GM10248 (cell line): ENCODE results near the gene ZFPL1.

Experiments
- CTCF ChIA-PET: fragments of 300-600 bp; sonication (Branson Sonifier 250); formaldehyde crosslinking; extraction: SDS; loops from one replicate; lab custom pipeline; 2021; ENCODE audit warnings: antibody characterized with exemption; lab: Yijun Ruan, JAX
- POLR2A ChIA-PET: fragments of 350-650 bp; sonication (Branson Sonifier 250); formaldehyde crosslinking; extraction: SDS; loops from one replicate; lab custom pipeline; 2020; ENCODE audit warnings: antibody characterized with exemption; lab: Yijun Ruan, JAX
- DNase-seq: peaks from one replicate; pipeline ENCODE4 v3.0.0; 2012; ENCODE audit errors: extremely low spot score
- CTCF ChIP-seq: IDR thresholded peaks from 2 replicates; pipeline ENCODE4 v1.5.1; 2012; ENCODE audit warnings: mild to moderate bottlenecking, low read depth; ENCODE audit errors: extremely low read depth, missing control alignments, control extremely low read depth

ZFPL1 gene

DNA sequence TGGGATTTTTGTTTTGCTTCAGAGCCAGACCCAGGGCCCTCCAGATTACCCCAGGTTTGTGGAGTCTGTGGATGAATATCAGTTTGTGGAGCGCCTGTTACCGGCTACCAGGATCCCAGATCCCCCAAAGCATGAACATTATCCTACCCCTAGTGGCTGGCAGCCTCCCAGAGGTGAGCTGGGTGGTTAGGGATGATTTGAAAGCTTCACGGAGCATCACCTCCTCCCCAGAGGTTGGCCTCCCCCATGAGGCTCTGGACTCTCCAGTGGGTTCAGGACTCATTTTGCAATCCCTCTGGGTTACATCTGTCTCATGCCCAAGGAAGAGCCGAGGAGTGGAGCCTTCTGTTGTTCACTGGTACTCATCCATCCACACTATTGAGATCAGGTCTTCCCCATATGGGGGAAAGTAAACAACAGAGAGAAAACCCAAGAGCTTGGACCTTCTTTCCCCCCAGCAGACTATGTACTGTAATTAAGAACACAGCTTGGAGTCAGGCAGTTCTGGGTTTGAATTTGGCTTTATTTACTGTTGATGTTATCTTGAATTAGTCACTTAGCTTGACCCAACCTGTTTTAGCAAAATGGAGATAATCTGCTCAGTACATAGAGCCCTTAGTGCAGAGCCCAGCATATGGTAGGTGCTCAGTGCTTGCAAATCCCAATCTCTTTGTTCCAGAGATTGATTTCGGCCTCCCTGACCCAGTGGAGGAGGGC, 40.6 kb downstream of the ZFPL1 start:
- no peak for DNase-seq
- ChIA-PET CTCF (interaction anchor here (0.7 to 2.0 kb wide), 5 partner anchors 11 to 112 kb away, joined by 3 to 9 read pairs (median 5); partner anchors contain the start of genes CAPN1 and TM7SF2), POLR2A (no interaction called here)
- TF ChIP-seq CTCF, result no peak

DNA sequence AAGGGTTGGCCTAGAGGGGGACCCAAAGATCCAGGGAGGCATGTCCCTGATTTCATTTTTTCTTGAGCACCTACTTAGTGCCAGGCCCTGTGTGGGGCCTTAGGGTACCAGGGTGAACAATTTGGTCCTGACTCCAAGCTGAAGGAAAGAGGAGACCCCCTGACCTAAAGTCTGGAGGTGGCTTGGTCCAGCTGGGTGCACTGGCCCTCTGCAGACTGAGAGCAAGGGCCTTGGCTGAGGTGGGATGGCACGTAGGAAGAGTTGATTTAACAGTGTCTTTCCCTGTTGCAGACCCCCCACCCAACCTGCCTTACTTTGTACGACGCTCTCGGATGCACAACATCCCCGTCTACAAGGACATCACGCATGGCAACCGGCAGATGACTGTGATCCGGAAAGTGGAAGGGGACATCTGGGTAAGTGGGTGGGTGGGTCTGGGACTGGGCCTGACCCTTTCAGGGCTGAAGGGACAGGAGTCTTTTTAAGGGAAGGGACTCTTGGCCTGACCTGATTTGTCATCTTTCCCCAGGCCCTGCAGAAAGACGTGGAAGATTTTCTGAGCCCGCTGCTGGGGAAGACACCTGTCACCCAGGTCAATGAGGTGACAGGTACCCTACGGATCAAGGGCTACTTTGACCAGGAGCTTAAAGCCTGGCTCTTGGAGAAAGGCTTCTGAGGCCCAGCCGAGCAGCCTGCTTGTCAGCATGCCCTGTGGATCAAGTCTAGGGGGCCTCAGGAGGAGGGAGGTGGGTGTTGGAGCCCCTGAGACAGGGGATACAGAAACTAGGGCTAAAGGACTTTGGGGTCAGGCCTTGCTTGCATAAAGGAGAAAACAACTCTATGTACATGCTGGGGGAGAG, 41.4 kb downstream of the ZFPL1 start:
- no peak for DNase-seq
- ChIA-PET CTCF (interaction anchor here (0.7 to 2.0 kb wide), 5 partner anchors 9 to 113 kb away, joined by 3 to 9 read pairs (median 5); partner anchors contain the start of genes CAPN1, TM7SF2 and ZNHIT2), POLR2A (interaction anchor here (1.0 kb wide), 1 partner anchor 9 kb away, joined by 3 read pairs; no protein-coding TSS in a partner anchor)
- no peak for TF ChIP-seq CTCF

DNA sequence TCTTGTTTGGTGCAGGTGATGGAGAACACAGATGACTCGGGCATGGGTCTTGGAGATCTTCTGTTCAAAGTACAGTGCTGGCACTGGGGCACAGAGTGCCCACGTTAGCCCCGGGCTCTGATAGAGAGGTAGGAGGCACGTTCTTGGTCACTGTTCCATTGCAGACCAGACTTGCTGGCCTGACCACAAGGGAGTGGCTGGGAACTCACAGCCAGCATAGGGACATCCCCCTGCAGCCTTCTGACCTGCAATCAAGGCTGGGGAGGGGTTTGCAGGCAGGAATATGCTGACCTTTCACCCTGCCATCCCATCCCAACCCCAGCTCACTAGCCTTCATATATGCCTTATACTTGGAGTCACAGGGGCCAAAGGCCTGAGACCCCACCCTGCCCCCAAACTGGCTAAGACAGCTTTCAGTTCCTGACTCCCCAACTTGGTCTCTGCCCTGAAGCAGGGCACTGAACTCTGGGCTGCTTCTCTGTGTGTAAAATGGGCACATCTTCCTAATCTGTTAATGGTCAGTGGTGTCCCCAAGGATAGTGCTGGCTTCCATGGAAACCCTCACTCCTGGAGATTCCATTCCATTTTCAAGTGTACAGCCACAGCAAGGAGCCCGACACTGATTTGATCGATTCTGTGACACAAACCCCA, 42.7 kb downstream of the ZFPL1 start:
- no peak for DNase-seq
- POLR2A ChIA-PET, result no interaction called here
- no peak for TF ChIP-seq CTCF
- CTCF ChIA-PET, result interaction anchor here (1.0 to 1.8 kb wide), 2 partner anchors 10 to 13 kb away, joined by 3 to 6 read pairs; partner anchors contain the start of gene ZNHIT2

DNA sequence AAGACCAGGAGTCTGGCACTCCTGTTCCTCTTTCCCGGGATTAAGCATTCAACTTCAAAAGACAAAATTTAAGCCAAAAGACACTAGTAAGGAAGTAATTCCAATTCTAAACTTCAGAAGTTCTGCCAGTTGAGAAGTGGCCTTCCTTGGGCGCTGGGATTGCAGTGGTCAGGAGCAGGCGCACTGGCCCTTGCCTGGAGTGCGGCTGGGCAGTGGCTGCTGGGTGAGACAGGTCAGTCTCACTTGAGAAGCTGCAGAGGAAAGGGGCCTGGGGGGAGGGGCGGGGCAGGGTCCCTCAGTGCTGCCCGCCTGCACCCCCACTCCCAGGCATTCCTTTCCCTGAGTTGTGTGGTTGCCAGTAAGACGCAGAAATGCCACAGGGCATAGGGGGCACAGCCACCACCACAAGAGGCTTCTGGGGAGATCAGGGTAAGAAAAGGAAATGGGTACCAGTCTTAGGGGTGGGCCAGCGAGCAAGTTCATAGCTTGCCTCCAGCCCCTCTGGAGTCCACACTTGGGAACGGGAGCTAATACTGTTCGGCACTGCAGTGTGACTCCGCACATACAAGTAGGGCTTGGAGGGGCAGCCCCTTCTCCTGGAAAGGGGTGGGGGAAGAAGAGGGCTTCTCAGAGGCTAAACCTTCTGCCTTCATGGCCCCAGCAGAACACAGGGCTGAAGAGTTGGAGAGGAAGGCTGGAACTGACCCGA, 43.6 kb downstream of the ZFPL1 start:
- ChIA-PET POLR2A (interaction anchor here (0.5 to 0.6 kb wide), 2 partner anchors 240 to 275 kb away, joined by 3 to 7 read pairs; no protein-coding TSS in a partner anchor), CTCF (interaction anchor here (1.8 to 5.1 kb wide), 3 partner anchors 10 to 15 kb away, joined by 6 to 24 read pairs (median 13); partner anchors contain the start of genes TM7SF2 and ZNHIT2)
- TF ChIP-seq CTCF, result no peak
- DNase-seq, result no peak

- CTCF ChIA-PET, result interaction anchor here (1.2 to 5.1 kb wide), 4 partner anchors 11 to 53 kb away, joined by 3 to 24 read pairs (median 9); partner anchors contain the start of genes CAPN1, TM7SF2 and ZNHIT2
- POLR2A ChIA-PET, result interaction anchor here (0.5 to 0.6 kb wide), 2 partner anchors 239 to 274 kb away, joined by 3 to 7 read pairs; no protein-coding TSS in a partner anchor
- no peak for DNase-seq
- no peak for TF ChIP-seq CTCF
Measured at GRCh38 chr11:65128182-65129145, 44.4 kb downstream of the ZFPL1 start.
